ENCODE results near the gene CHST3.

DNA sequence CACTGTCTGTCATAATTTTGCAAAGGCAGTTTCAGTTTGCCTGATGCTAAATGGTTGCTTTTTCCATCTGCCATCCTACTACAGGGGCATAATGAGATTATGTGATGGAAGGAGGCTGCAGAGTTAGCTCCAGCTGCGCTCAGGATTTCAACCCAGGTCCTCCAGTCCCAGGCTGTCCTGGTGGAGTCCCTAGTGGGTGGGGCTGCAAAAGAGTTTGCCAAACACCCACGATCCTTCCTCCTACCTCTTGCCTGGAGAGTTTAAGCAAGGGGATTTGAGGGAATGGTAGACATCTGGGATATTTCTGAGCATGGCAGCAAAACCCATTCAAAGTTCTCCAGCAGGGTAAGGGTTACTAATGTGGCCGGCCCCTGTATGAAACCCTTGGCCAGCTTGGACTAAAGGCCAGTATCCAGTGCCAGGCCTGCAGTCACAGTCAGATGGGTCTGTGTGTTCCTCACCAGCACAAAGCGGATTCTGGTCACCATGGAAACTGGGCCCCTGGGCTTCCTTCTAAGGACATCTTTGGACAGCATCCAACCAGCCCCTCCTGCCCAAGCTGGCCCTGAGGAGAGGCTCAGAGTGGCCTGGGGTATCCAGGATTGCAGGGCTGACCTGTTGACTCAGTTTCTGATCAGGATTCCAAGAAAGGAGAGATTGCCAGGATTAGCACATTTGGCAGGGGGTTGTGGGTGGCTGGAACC lies 42.7 kb upstream of the CHST3 start:
- TF ChIP-seq POLR2A (IDR thresholded peaks at IDR 0.05), result no peak
- no peak for TF ChIP-seq POLR2AphosphoS5 (IDR thresholded peaks at IDR 0.05)
- no peak for TF ChIP-seq EP300 (IDR thresholded peaks at IDR 0.05)
- TF ChIP-seq, protein P1, sequence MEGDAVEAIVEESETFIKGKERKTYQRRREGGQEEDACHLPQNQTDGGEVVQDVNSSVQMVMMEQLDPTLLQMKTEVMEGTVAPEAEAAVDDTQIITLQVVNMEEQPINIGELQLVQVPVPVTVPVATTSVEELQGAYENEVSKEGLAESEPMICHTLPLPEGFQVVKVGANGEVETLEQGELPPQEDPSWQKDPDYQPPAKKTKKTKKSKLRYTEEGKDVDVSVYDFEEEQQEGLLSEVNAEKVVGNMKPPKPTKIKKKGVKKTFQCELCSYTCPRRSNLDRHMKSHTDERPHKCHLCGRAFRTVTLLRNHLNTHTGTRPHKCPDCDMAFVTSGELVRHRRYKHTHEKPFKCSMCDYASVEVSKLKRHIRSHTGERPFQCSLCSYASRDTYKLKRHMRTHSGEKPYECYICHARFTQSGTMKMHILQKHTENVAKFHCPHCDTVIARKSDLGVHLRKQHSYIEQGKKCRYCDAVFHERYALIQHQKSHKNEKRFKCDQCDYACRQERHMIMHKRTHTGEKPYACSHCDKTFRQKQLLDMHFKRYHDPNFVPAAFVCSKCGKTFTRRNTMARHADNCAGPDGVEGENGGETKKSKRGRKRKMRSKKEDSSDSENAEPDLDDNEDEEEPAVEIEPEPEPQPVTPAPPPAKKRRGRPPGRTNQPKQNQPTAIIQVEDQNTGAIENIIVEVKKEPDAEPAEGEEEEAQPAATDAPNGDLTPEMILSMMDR (IDR thresholded peaks at IDR 0.05), result no peak

All from suprapubic skin (tissue), 4 donors.